ENCODE results near the gene RIOK1. TPM values are rescaled to one million over a fixed set of nuclear protein-coding genes. Genes with fewer than 3 reads are reported as not detected.

The RIOK1 gene
- total and polyA plus RNA-seq, 2 of the 13 experiments (the other 11 are each of a cell fraction or from before 2014, with no cell fraction given): 9.4 to 37.8 TPM

DNA sequence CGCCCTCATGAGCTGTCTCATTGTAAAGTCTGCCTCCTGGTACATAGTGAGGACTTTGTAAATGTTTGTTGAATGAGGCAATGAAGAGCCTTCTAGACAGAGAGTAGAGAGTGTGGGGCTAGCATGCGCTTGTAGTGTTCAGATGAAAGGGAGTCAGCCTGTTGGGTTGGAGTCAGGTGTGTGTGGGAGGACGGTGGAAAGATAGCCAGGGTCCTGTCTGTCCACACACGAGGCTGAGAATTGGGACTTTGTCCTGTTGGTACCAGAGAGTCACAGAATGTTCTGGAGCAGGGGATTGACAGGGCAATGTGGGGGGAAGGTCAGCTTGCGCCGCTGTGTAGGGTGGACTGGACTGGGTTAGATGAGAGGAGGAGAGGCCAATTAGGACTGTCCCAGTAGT, 58.6 kb downstream of the RIOK1 start (continued):
- TF ChIP-seq ZNF572 (CRISPR knock-in tag; IDR thresholded peaks at IDR 0.05): 0 out of 2 replicates have a peak, but pooled peaks have one; percentile 49
- TF ChIP-seq FOXA1 (IDR thresholded peaks at IDR 0.05): no peak
- peak; percentile 34; the same call in 1 of the 2 replicates for TF ChIP-seq FOXA1 (CRISPR knock-in tag; IDR thresholded peaks at IDR 0.05)
- TF ChIP-seq RBFOX2 (IDR thresholded peaks at IDR 0.05; ENCODE audit: low read depth, low read length): no peak
- TF ChIP-seq THYN1 (CRISPR knock-in tag; IDR thresholded peaks at IDR 0.05; ENCODE audit: borderline replicate concordance, low read depth): no peak
- no peak for TF ChIP-seq FLYWCH1 (CRISPR knock-in tag; IDR thresholded peaks at IDR 0.05)
- 0 out of 2 replicates have a peak, but pooled peaks have one; percentile 36 for TF ChIP-seq ZMYM2 (CRISPR knock-in tag; IDR thresholded peaks at IDR 0.05)
- peak; percentile 42 for TF ChIP-seq SKI (IDR thresholded peaks at IDR 0.05; ENCODE audit: partially characterized antibody)
- TF ChIP-seq ZNF3 (CRISPR knock-in tag; IDR thresholded peaks at IDR 0.05): 0 out of 2 replicates have a peak, but pooled peaks have one; percentile 69
- peak; percentile 48; the same call in 1 of the 2 replicates for TF ChIP-seq JUN (CRISPR knock-in tag; IDR thresholded peaks at IDR 0.05)
- TF ChIP-seq HDAC1 (CRISPR knock-in tag; IDR thresholded peaks at IDR 0.05): peak; percentile 51; the same call in 1 of the 2 replicates
- TF ChIP-seq MAF1 (CRISPR knock-in tag; IDR thresholded peaks at IDR 0.05; ENCODE audit: borderline replicate concordance): no peak
- 0 out of 2 replicates have a peak, but pooled peaks have one; percentile 39 for TF ChIP-seq HNF4G (IDR thresholded peaks at IDR 0.05; ENCODE audit: borderline replicate concordance, low read depth, low read length)
- TF ChIP-seq HNF4G (CRISPR knock-in tag; IDR thresholded peaks at IDR 0.05; ENCODE audit: borderline replicate concordance, low read depth): no peak
- peak; percentile 92 for TF ChIP-seq ZKSCAN1 (IDR thresholded peaks at IDR 0.05; ENCODE audit: low read length)
- peak; percentile 61; the same call in 1 of the 2 replicates for TF ChIP-seq ZNF567 (CRISPR knock-in tag; IDR thresholded peaks at IDR 0.05; ENCODE audit: borderline replicate concordance)
- TF ChIP-seq, protein P1, sequence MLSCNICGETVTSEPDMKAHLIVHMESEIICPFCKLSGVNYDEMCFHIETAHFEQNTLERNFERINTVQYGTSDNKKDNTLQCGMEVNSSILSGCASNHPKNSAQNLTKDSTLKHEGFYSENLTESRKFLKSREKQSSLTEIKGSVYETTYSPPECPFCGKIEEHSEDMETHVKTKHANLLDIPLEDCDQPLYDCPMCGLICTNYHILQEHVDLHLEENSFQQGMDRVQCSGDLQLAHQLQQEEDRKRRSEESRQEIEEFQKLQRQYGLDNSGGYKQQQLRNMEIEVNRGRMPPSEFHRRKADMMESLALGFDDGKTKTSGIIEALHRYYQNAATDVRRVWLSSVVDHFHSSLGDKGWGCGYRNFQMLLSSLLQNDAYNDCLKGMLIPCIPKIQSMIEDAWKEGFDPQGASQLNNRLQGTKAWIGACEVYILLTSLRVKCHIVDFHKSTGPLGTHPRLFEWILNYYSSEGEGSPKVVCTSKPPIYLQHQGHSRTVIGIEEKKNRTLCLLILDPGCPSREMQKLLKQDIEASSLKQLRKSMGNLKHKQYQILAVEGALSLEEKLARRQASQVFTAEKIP (CRISPR knock-in tag; IDR thresholded peaks at IDR 0.05; ENCODE audit: borderline replicate concordance): no peak
- TF ChIP-seq, protein P2, sequence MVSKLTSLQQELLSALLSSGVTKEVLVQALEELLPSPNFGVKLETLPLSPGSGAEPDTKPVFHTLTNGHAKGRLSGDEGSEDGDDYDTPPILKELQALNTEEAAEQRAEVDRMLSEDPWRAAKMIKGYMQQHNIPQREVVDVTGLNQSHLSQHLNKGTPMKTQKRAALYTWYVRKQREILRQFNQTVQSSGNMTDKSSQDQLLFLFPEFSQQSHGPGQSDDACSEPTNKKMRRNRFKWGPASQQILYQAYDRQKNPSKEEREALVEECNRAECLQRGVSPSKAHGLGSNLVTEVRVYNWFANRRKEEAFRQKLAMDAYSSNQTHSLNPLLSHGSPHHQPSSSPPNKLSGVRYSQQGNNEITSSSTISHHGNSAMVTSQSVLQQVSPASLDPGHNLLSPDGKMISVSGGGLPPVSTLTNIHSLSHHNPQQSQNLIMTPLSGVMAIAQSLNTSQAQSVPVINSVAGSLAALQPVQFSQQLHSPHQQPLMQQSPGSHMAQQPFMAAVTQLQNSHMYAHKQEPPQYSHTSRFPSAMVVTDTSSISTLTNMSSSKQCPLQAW (CRISPR knock-in tag; IDR thresholded peaks at IDR 0.05): 0 out of 2 replicates have a peak, but pooled peaks have one; percentile 24
- no peak for TF ChIP-seq ZFP36 (IDR thresholded peaks at IDR 0.05; ENCODE audit: borderline replicate concordance, low read depth, low read length, partially characterized antibody)
- no peak for TF ChIP-seq ZNF343 (CRISPR knock-in tag; IDR thresholded peaks at IDR 0.05)
- peak; percentile 25 for TF ChIP-seq XRCC5 (optimal IDR thresholded peaks at IDR 0.05; ENCODE audit: low read length)
- TF ChIP-seq, protein P3, sequence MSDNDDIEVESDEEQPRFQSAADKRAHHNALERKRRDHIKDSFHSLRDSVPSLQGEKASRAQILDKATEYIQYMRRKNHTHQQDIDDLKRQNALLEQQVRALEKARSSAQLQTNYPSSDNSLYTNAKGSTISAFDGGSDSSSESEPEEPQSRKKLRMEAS (IDR thresholded peaks at IDR 0.05): peak; percentile 58; the same call in 1 of the 2 replicates
- peak; percentile 6 for TF ChIP-seq TBL1XR1 (IDR thresholded peaks at IDR 0.05; ENCODE audit: borderline replicate concordance, low read length, partially characterized antibody)
- TF ChIP-seq ZHX1 (CRISPR knock-in tag; IDR thresholded peaks at IDR 0.05; ENCODE audit: low read depth): no peak
- TF ChIP-seq TEAD3 (CRISPR knock-in tag; optimal IDR thresholded peaks at IDR 0.05; ENCODE audit: borderline replicate concordance): peak; percentile 23

Data from HepG2 (cell line).